Stomach smooth muscle (tissue), 2 donors: ENCODE results near the gene EEF1AKMT2.

Experiments used
- H3K27ac ChIP-seq: one replicate; pipeline ENCODE4 v1.7.0; 2013; ENCODE audit warnings: mild to moderate bottlenecking, low read length, inconsistent platforms
- H3K27me3 ChIP-seq, 2 donors: one replicate each; pipeline ENCODE4 v1.7.0; 2013; ENCODE audit warnings: low read length in 2 of 2; ENCODE audit not compliant: insufficient read depth in 2 of 2, control insufficient read depth in 1 of 2
- H3K36me3 ChIP-seq, 2 donors: one replicate each; pipeline ENCODE4 v1.7.0; 2013; ENCODE audit warnings: low read length in 2 of 2; ENCODE audit not compliant: control insufficient read depth in 2 of 2, insufficient read depth in 2 of 2
- H3K4me1 ChIP-seq: one replicate; pipeline ENCODE4 v1.7.0; 2013; ENCODE audit warnings: low read length; ENCODE audit not compliant: control insufficient read depth, insufficient read depth
- H3K4me3 ChIP-seq, 2 donors: one replicate each; pipeline ENCODE4 v1.7.0; 2013; ENCODE audit warnings: low read length in 2 of 2
- H3K9ac ChIP-seq, 2 donors: one replicate each; pipeline ENCODE4 v1.7.0; 2013; ENCODE audit warnings: low read length in 2 of 2, mild to moderate bottlenecking in 1 of 2
- H3K9me3 ChIP-seq, 2 donors: one replicate each; pipeline ENCODE4 v1.7.0; 2013; ENCODE audit warnings: low read length in 2 of 2; ENCODE audit not compliant: control insufficient read depth in 2 of 2
- donor health status: healthy.
- donor health status: Pancreatic carcinoma.

EEF1AKMT2 gene

GRCh38 chr10:124721330-124722045 lies 70.2 kb downstream of the EEF1AKMT2 start:
- Histone ChIP-seq H3K27me3 (no peaks in the 10 kb centered on the region), H3K27ac (peak overlapping the region; percentile 53), H3K9ac (no peak overlapping the region), H3K36me3 (peaks cover 0 to 2% of the 10 kb centered on the region in 2 donors), H3K9me3 (no peaks in the 10 kb centered on the region), H3K4me3 (no peak overlapping the region), H3K4me1 (peaks cover 51% of the 10 kb centered on the region)

GRCh38 chr10:124719213-124719851 lies 72.4 kb downstream of the EEF1AKMT2 start:
- Histone ChIP-seq H3K9ac (no peak overlapping the region), H3K4me3 (no peak overlapping the region), H3K9me3 (no peaks in the 10 kb centered on the region), H3K27me3 (no peaks in the 10 kb centered on the region), H3K27ac (no peak overlapping the region), H3K4me1 (peaks cover 45% of the 10 kb centered on the region), H3K36me3 (no peaks in the 10 kb centered on the region)

GRCh38 chr10:124717911-124718741 lies 73.6 kb downstream of the EEF1AKMT2 start:
- H3K27ac ChIP-seq, result no peak overlapping the region
- no peaks in the 10 kb centered on the region for H3K36me3 ChIP-seq
- no peaks in the 10 kb centered on the region for H3K9me3 ChIP-seq
- no peaks in the 10 kb centered on the region for H3K27me3 ChIP-seq
- H3K4me3 ChIP-seq, result no peak overlapping the region
- no peak overlapping the region for H3K9ac ChIP-seq
- peaks cover 35% of the 10 kb centered on the region for H3K4me1 ChIP-seq

- Histone ChIP-seq H3K9ac (no peak overlapping the region), H3K27me3 (no peaks in the 10 kb centered on the region), H3K4me3 (no peak overlapping the region), H3K27ac (no peak overlapping the region), H3K4me1 (peaks cover 29% of the 10 kb centered on the region), H3K36me3 (no peaks in the 10 kb centered on the region), H3K9me3 (no peaks in the 10 kb centered on the region)
Measured at GRCh38 chr10:124717041-124717757, 74.5 kb downstream of the EEF1AKMT2 start.

- Histone ChIP-seq H3K9ac (no peak overlapping the region), H3K4me3 (no peak overlapping the region), H3K27me3 (no peaks in the 10 kb centered on the region), H3K27ac (no peak overlapping the region), H3K4me1 (peaks cover 24% of the 10 kb centered on the region), H3K9me3 (no peaks in the 10 kb centered on the region), H3K36me3 (no peaks in the 10 kb centered on the region)
Measured at GRCh38 chr10:124716369-124716768, 75.3 kb downstream of the EEF1AKMT2 start.

- Histone ChIP-seq H3K27me3 (no peaks in the 10 kb centered on the region), H3K9ac (no peak overlapping the region), H3K36me3 (no peaks in the 10 kb centered on the region), H3K9me3 (no peaks in the 10 kb centered on the region), H3K27ac (no peak overlapping the region), H3K4me3 (no peak overlapping the region), H3K4me1 (peaks cover 20% of the 10 kb centered on the region)
Measured at GRCh38 chr10:124715439-124715838, 76.2 kb downstream of the EEF1AKMT2 start.

- Histone ChIP-seq H3K4me3 (no peak overlapping the region), H3K27ac (no peak overlapping the region), H3K9ac (no peak overlapping the region), H3K27me3 (no peaks in the 10 kb centered on the region), H3K9me3 (no peaks in the 10 kb centered on the region), H3K4me1 (peaks cover 29% of the 10 kb centered on the region), H3K36me3 (no peaks in the 10 kb centered on the region)
Measured at GRCh38 chr10:124713679-124714255, 77.9 kb downstream of the EEF1AKMT2 start.

- Histone ChIP-seq H3K9ac (no peak overlapping the region), H3K4me1 (peaks cover 29% of the 10 kb centered on the region), H3K27ac (no peak overlapping the region), H3K36me3 (no peaks in the 10 kb centered on the region), H3K27me3 (no peaks in the 10 kb centered on the region), H3K4me3 (no peak overlapping the region), H3K9me3 (no peaks in the 10 kb centered on the region)
Measured at GRCh38 chr10:124712704-124713407, 78.8 kb downstream of the EEF1AKMT2 start.

- Histone ChIP-seq H3K9ac (no peak overlapping the region), H3K4me3 (no peak overlapping the region), H3K4me1 (peaks cover 41% of the 10 kb centered on the region), H3K27ac (no peak overlapping the region), H3K9me3 (no peaks in the 10 kb centered on the region), H3K27me3 (no peaks in the 10 kb centered on the region), H3K36me3 (peaks cover 0 to 1% of the 10 kb centered on the region in 2 donors)
Measured at GRCh38 chr10:124711145-124711544, 80.5 kb downstream of the EEF1AKMT2 start.
